Lung (tissue), 12 donors: ENCODE results near the gene ERGIC1. TPM values are rescaled to one million over a fixed set of nuclear protein-coding genes. Genes with fewer than 3 reads are reported as not detected.
"Not testable (repeated sequence)": the region's sequence is repeated elsewhere in the genome, so short reads cannot be mapped to it uniquely, and the experiment has no call there.

ENCODE experiments used
- ATAC-seq: fragments of 200-7000 bp; cut with Tn5 transposase; one replicate; pipeline ENCODE4 v1.9.1; 2020; ENCODE audit warnings: moderate number of reproducible peaks; ENCODE audit not compliant: insufficient read depth, low FRiP score
- DNase-seq, 3 donors: peaks; one replicate each; pipeline ENCODE4 v3.0.0-alpha.2; 2013 to 2017
- H3K27ac ChIP-seq, 2 donors: one replicate each; pipeline ENCODE4 v1.5.1; 2013; ENCODE audit warnings: mild to moderate bottlenecking in 2 of 2, moderate library complexity in 2 of 2, control low read depth in 1 of 2, inconsistent platforms in 1 of 2, low read depth in 1 of 2, low read length in 1 of 2
- H3K27me3 ChIP-seq, 3 donors: one replicate each; pipeline ENCODE4 v1.5.1; 2013; ENCODE audit warnings: low read length in 2 of 3; ENCODE audit not compliant: control insufficient read depth in 3 of 3, insufficient read depth in 3 of 3
- H3K36me3 ChIP-seq, 4 donors: one replicate each; pipeline ENCODE4 v1.5.1; 2013; ENCODE audit warnings: low read length in 4 of 4, mild to moderate bottlenecking in 1 of 4, moderate library complexity in 1 of 4; ENCODE audit not compliant: control insufficient read depth in 4 of 4, insufficient read depth in 4 of 4
- H3K4me1 ChIP-seq, 5 donors: one replicate each; pipeline ENCODE4 v1.5.1; 2013; ENCODE audit warnings: low read length in 5 of 5, mild to moderate bottlenecking in 2 of 5, moderate library complexity in 1 of 5; ENCODE audit not compliant: control insufficient read depth in 5 of 5, insufficient read depth in 5 of 5
- H3K4me3 ChIP-seq: one replicate; pipeline ENCODE4 v1.5.1; 2013; ENCODE audit warnings: mild to moderate bottlenecking, control low read depth, moderate library complexity
- H3K9ac ChIP-seq, 2 donors: one replicate each; pipeline ENCODE4 v1.5.1; 2013; ENCODE audit warnings: low read length in 2 of 2, control low read depth in 1 of 2; ENCODE audit not compliant: insufficient read depth in 1 of 2
- H3K9me3 ChIP-seq, 4 donors: one replicate each; pipeline ENCODE4 v1.5.1; 2013; ENCODE audit warnings: low read length in 3 of 4, mild to moderate bottlenecking in 1 of 4, moderate library complexity in 1 of 4; ENCODE audit not compliant: control insufficient read depth in 4 of 4, insufficient read depth in 3 of 4
- whole genome bisulfite sequencing, 2 donors: extraction: QIAGEN DNeasy Blood & Tissue Kit; methylation state at CpG; one replicate each; pipeline ENCODE4 v1.1.7; 2013; 5-methylcytosine and 5-hydroxymethylcytosine counted together
- polyA plus RNA-seq, 2 donors: library from polyadenylated mRNA; stranded (reverse); fragments of 200-250 nt; gene quantifications; one replicate each; pipeline ENCODE4 v1.2.1, GENCODE V29; 2013
- total RNA-seq, 2 donors: library from RNA; depleted of rRNA in 1 of 2; stranded (reverse); fragments of >200 nt in 1 of 2; gene quantifications; one replicate each; pipeline ENCODE4 v1.2.1, GENCODE V29; 2014 to 2021
- TF ChIP-seq, protein P1 (sequence below): IDR thresholded peaks from 2 replicates; pipeline ENCODE4 v1.5.1; 2012; ENCODE audit warnings: mild to moderate bottlenecking; ENCODE audit errors: control extremely low read depth, extremely low read depth
- donor health status: control.
- donor health status: control.
- donor health status: Bipolar disorder and iron deficiency.
- donor health status: healthy.
- donor health status: DM: yes; HTN: yes; CAD: no.

The ERGIC1 gene
- total and polyA plus RNA-seq, 4 donors: 62.2 to 215 (median 163) TPM

DNA sequence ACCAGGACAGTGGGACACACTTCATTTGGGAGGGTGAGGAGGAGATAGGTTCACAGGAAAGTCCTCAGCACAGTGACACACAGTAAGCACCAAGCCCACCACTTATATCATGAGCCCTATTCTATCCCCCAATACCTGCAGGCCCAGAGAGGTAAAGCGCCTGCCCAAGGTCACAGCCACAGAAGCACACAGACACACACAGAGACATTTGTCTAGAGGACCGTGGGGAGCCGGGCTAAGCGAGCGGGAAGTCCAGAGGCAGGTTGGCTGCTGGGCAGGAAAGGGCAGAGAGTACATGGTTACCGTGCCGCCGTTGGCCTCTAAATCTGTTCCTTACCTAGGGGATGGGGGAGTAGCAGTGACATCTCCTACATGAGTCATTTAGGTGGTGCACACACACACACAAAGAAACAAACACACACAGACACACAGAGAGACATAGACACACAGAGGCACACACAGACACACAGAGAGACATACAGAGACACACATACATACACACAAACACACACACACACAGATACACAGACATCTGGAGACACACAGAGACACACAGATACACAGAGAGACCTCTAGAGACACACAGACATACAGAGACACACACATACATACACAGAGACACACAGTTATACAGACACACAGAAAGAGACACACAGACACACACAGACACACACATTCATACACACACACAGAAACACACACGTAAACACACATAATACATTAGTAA is 47.2 kb upstream of the ERGIC1 start:
- peaks cover 4 to 19% (median 13%) of the 10 kb centered on the region in 5 donors for H3K4me1 ChIP-seq
- H3K27ac ChIP-seq: peak overlapping the region in 1 of 2 donors; percentile 0
- ATAC-seq: no peak
- WGBS, 2 donors: 87 to 96% methylated on average over 9 of the region's 9 CpGs
- no peaks in the 10 kb centered on the region for H3K9me3 ChIP-seq
- DNase-seq: no peak
- TF ChIP-seq, protein P1, sequence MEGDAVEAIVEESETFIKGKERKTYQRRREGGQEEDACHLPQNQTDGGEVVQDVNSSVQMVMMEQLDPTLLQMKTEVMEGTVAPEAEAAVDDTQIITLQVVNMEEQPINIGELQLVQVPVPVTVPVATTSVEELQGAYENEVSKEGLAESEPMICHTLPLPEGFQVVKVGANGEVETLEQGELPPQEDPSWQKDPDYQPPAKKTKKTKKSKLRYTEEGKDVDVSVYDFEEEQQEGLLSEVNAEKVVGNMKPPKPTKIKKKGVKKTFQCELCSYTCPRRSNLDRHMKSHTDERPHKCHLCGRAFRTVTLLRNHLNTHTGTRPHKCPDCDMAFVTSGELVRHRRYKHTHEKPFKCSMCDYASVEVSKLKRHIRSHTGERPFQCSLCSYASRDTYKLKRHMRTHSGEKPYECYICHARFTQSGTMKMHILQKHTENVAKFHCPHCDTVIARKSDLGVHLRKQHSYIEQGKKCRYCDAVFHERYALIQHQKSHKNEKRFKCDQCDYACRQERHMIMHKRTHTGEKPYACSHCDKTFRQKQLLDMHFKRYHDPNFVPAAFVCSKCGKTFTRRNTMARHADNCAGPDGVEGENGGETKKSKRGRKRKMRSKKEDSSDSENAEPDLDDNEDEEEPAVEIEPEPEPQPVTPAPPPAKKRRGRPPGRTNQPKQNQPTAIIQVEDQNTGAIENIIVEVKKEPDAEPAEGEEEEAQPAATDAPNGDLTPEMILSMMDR: no peak
- no peaks in the 10 kb centered on the region for H3K27me3 ChIP-seq
- no peaks in the 10 kb centered on the region for H3K36me3 ChIP-seq
- H3K9ac ChIP-seq: no peak overlapping the region
- H3K4me3 ChIP-seq: no peak overlapping the region

DNA sequence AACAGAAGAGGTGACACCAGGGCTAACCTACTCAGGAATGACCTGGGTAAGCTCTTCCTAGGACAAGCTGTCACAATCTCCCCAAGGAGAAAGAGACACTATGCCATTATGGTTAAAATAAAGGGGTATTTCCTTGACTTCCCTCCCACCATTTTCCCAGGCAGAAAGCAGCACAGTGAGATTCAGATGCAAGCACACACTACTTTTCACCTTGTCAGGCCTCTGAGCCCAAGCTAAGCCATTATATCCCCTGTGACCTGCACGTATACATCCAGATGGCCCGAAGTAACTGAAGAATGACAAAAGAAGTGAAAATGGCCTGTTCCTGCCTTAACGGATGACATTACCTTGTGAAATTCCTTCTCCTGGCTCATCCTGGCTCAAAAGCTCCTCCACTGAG is 46.5 kb upstream of the ERGIC1 start:
- DNase-seq, H3K9me3 ChIP-seq, ATAC-seq, H3K36me3 ChIP-seq, H3K4me3 ChIP-seq, H3K9ac ChIP-seq, H3K27me3 ChIP-seq, H3K27ac ChIP-seq: not testable (repeated sequence)
- WGBS, 2 donors: 70 to 97% methylated on average over 3 of the region's 3 CpGs
- H3K4me1 ChIP-seq: peaks cover 4 to 19% (median 13%) of the 10 kb centered on the region in 5 donors

DNA sequence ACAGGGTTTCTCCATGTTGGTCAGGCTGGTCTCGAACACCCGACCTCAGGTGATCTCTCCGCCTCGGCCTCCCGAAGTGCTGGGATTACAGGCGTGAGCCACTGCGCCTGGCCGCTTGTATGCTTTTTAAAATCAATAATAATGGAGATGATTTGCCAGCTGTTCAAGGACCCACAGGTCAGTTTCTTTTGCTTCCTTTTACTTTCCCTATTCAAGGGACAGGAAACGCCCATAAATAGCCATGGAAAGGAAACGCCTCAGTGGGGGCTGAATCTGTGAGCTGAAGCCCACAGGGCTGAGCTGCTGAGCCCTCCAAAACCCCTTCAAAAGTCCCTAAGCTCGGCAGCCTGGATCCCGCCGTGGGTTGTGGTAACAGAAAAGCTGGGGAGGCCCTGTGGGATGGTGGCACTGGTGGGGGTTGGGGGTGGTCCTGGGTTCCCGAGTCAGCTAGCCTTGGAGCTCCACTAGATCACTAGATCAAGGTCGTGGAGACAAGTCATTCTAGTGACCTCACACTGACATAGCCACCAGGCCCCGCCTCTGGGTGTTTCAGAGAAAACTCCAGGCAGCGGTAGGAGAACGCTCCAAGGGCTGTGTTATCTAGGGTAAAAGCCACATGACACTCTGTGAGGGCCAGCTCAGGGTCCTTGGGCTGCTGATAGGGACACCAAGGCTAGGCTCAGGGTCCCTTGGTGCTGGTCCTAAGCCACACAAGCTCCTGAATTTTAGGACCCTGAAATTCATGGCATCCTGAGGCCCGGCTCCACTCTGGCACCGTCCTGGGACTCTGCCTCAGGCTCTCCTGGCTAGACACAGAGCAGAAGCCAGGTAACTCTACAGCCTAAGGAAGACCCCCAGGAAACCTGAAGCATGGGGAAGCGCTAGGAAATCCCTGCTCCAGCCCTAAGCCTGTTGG is 45.0 kb upstream of the ERGIC1 start:
- Histone ChIP-seq H3K36me3 (no peaks in the 10 kb centered on the region), H3K4me1 (peaks cover 4 to 23% (median 13%) of the 10 kb centered on the region in 5 donors), H3K9ac (peak overlapping the region in 1 of 2 donors; percentile 8), H3K9me3 (no peaks in the 10 kb centered on the region), H3K4me3 (no peak overlapping the region), H3K27me3 (no peaks in the 10 kb centered on the region), H3K27ac (peak overlapping the region; percentile 68 to 88)
- ATAC-seq (peak; percentile 50), DNase-seq (peak in 1 of 3 donors; percentile 46)
- 55 to 59% methylated on average over 21 of the region's 21 CpGs for WGBS, 2 donors
- TF ChIP-seq, protein P1: no peak
